ENCODE results near the gene FHIT. TPM values are rescaled to one million over a fixed set of nuclear protein-coding genes. Genes with fewer than 3 reads are reported as not detected.

Gene FHIT
- total RNA-seq, 1 donor from 2014 or later = 11.7 TPM

DNA sequence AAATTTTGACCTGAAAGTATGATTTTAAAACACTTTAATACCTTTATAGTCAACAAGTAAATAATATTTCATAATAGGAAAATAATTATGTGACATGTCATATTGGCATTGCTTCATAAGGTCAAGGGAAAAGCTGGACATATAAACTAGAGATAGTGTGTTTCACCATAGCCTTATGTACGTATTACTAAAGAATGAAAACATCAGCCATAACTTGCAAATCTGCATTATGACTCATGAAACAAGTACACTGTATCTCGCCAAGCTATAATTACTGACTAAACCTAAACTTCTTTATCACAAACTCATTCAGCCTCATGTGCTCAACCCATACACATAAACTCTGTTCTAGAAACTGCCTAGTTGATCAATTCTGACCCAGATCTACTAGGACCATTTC, 950.1 kb downstream of the FHIT start:
- Mint-ChIP-seq H3K36me3 (no peaks in the 10 kb centered on the region), H3K4me1 (ENCODE audit: unreplicated experiment) (peaks cover 4% of the 10 kb centered on the region), H3K9me3 (peaks cover 4% of the 10 kb centered on the region), H3K27ac (no peak overlapping the region), H3K4me3 (no peak overlapping the region), H3K27me3 (no peaks in the 10 kb centered on the region)
- no peak for TF ChIP-seq CTCF (conservative IDR thresholded peaks at IDR 0.05)
- DNase-seq (ENCODE audit: extremely low spot score, unreplicated experiment) = no peak

GRCh38 chr3:60298141-60298540, 953.1 kb downstream of the FHIT start:
- Mint-ChIP-seq H3K4me3 (no peak overlapping the region), H3K4me1 (ENCODE audit: unreplicated experiment) (peaks cover 8% of the 10 kb centered on the region), H3K27me3 (no peaks in the 10 kb centered on the region), H3K27ac (no peak overlapping the region), H3K36me3 (no peaks in the 10 kb centered on the region), H3K9me3 (peaks cover 5% of the 10 kb centered on the region)
- no peak for DNase-seq (ENCODE audit: extremely low spot score, unreplicated experiment)
- TF ChIP-seq CTCF (conservative IDR thresholded peaks at IDR 0.05) = no peak

- Mint-ChIP-seq H3K9me3 (peaks cover 15% of the 10 kb centered on the region), H3K36me3 (no peaks in the 10 kb centered on the region)
These were observed 957.1 kb downstream of the FHIT start for GRCh38 chr3:60294181-60294580.

DNA sequence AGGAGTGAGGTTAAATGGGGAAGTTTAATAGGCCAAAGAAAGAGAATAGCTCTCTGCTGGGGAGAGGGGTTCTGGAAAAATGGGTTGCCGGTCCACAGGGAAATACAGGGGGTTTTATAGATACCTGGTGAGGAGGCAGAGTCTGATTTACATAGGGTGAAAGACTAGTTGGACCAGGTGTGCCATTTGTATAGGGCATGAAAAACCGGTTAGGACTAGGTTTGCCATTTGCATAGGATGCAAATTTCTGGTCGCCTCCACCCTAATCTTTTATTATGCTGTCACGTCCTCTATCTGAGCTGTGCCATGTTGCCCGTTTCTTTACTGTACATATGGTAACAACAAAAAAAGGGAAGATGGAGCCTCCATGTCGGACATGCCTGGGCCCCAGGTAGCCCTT, 960.1 kb downstream of the FHIT start:
- H3K27ac Mint-ChIP-seq = no peak overlapping the region

More at GRCh38 chr3:60294181-60294580, 957.1 kb downstream of the FHIT start:
- no peak for TF ChIP-seq CTCF (conservative IDR thresholded peaks at IDR 0.05)
- no peak overlapping the region for H3K27ac Mint-ChIP-seq
- peaks cover 12% of the 10 kb centered on the region for H3K4me1 Mint-ChIP-seq (ENCODE audit: unreplicated experiment)
- H3K27me3 Mint-ChIP-seq = no peaks in the 10 kb centered on the region
- no peak for DNase-seq (ENCODE audit: extremely low spot score, unreplicated experiment)
- no peak overlapping the region for H3K4me3 Mint-ChIP-seq

DNA sequence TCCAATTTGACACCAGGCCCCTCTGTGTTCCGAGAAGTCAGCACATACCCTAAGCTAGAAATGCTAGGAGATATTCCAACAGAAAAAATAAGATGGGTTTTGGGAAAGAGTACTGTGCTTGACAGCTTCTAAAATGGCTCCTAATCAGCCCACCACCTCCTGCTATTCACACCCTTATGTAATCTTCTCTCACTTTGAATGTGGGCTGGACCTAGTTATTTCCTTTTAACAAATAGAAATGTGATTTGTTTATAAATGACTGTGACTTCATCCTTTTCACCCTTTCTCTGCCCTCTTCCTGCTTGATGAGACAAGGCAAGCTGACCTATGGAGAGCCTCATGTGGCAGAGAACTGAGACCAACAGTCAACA, 961.1 kb downstream of the FHIT start:
- no peak overlapping the region for H3K4me3 Mint-ChIP-seq
- H3K4me1 Mint-ChIP-seq (ENCODE audit: unreplicated experiment) = peaks cover 9% of the 10 kb centered on the region
- no peak for DNase-seq (ENCODE audit: extremely low spot score, unreplicated experiment)
- H3K27me3 Mint-ChIP-seq = no peaks in the 10 kb centered on the region
- H3K36me3 Mint-ChIP-seq = no peaks in the 10 kb centered on the region
- no peak overlapping the region for H3K27ac Mint-ChIP-seq
- no peak for TF ChIP-seq CTCF (conservative IDR thresholded peaks at IDR 0.05)
- peaks cover 10% of the 10 kb centered on the region for H3K9me3 Mint-ChIP-seq

More for the DNA sequence above, 960.1 kb downstream of the FHIT start:
- H3K27me3 Mint-ChIP-seq = no peaks in the 10 kb centered on the region
- no peak overlapping the region for H3K4me3 Mint-ChIP-seq
- no peaks in the 10 kb centered on the region for H3K36me3 Mint-ChIP-seq
- no peak for DNase-seq (ENCODE audit: extremely low spot score, unreplicated experiment)
- peaks cover 9% of the 10 kb centered on the region for H3K4me1 Mint-ChIP-seq (ENCODE audit: unreplicated experiment)
- TF ChIP-seq CTCF (conservative IDR thresholded peaks at IDR 0.05) = no peak
- peaks cover 10% of the 10 kb centered on the region for H3K9me3 Mint-ChIP-seq
